MG63 (cell line): ENCODE results near the gene KRTAP10-3. TPM values are rescaled to one million over a fixed set of nuclear protein-coding genes. Genes with fewer than 3 reads are reported as not detected.

Source experiments
- DNase-seq: peaks from one replicate; pipeline ENCODE4 v3.0.0-alpha.2; 2020
- H3K27me3 ChIP-seq: fragments of 250-450 bp; sonication (Bioruptor Pico); 2 replicates; pipeline ENCODE4 v1.5.1; 2020; ENCODE audit warnings: mild to moderate bottlenecking, moderate library complexity
- H3K36me3 ChIP-seq: fragments of 250-450 bp; sonication (Bioruptor Pico); 2 replicates; pipeline ENCODE4 v1.5.1; 2020; ENCODE audit warnings: mild to moderate bottlenecking, moderate library complexity
- H3K4me3 ChIP-seq: fragments of 250-450 bp; sonication (Bioruptor Pico); 2 replicates; pipeline ENCODE4 v1.5.1; 2020; ENCODE audit warnings: mild to moderate bottlenecking, moderate library complexity
- H3K9me3 ChIP-seq: fragments of 250-450 bp; sonication (Bioruptor Pico); 2 replicates; pipeline ENCODE4 v1.5.1; 2020; ENCODE audit warnings: mild to moderate bottlenecking, moderate library complexity
- total RNA-seq: library from RNA; depleted of rRNA; stranded (reverse); fragments of >200 nt; shearing (Covaris generic); gene quantifications from 2 replicates; pipeline ENCODE4 v1.2.3, GENCODE V29; 2014; ENCODE audit warnings: low replicate concordance; rRNA removed

The KRTAP10-3 gene
- total RNA-seq, 1 experiment from 2014 or later, result not detected

DNA sequence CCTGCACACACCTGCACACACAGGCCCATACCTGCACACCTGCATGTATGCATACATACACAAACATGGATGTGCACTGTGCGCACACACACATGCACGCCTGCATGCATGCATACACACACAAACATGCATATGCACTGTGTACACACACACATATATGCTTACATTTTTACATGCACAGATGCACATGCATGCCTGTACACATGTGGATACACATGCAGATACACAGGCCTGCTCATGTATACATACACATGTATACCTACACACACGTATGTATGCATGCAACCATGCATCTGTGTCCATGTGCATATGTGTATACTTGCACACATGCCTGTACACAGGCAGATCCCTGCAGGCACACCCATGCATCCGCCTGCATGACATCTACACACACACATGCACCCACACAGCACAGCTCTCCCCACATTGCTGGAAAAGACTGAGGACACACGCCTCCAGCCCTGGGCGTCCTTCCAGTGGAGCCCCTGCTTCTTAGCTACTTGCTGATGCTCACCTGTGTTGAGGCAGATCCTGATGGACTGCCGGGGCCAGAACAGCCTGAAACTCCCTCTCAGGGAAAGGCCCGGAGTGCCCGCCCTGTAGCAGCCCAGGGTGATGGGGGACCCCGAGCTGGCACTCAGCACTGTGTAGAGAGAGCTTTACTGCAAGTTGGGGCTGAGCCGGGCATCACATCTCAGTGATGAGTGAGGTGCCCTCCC is 47.2 kb downstream of the KRTAP10-3 start:
- no peaks in the 10 kb centered on the region for H3K9me3 ChIP-seq
- H3K4me3 ChIP-seq, result no peak overlapping the region
- H3K36me3 ChIP-seq, result no peaks in the 10 kb centered on the region
- no peak for DNase-seq
- H3K27me3 ChIP-seq, result no peaks in the 10 kb centered on the region

DNA sequence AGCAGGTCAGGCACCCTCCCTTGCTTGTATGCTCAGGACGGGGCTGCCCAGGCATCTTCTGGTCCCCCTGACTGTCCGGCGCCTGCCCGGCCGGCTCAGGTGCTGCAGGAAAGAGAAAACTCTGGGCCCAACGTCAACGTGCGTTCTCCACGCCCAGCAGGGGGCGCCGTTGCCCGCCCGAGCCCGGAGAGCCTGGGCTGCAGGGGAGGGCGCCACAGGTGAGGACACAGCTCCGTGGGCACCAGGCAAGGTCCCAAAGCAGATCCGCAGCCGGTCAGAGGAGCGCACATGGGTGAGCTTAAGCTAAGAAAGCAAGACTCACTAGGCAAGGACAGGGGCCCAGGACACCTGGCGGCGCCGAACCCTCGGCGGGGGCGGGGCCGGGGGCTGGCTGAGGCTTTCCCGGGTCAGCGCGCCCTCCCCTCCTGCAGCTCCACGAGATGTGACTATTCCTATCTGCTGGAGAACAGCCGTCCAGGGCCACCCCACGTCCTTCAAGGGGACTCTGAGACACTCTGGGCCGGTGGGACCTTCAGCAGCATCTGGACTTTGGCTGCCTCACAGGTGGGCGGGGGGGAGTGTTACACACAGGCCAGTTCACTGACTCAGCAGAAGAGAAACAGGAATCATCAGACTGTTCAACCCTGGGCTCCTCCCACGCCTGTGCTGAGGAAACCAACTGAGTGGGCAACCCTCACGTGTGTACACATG is 47.9 kb downstream of the KRTAP10-3 start:
- peak; percentile 39 for DNase-seq
- Histone ChIP-seq H3K36me3 (no peaks in the 10 kb centered on the region), H3K9me3 (no peaks in the 10 kb centered on the region), H3K27me3 (no peaks in the 10 kb centered on the region), H3K4me3 (no peak overlapping the region)

DNA sequence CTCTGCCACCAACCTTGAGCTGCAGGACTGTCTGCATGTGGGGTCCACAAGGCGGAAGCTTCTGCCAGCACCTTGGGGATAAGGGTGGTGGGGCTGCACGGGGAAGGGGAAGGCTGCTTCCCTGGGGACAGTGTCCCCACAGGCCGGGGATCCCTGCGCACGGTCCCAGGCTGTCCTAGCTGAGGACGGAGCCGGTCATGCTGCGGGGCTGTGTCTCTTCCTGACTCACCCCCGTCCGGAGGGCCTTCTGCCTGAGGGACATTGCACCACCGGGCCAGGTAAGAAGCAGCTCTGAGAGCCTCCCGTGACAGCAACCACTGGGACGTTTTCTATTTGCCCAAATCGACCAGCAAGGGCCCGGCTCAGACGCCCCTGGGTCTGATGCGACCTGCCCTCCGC is 48.5 kb downstream of the KRTAP10-3 start:
- H3K9me3 ChIP-seq, result no peaks in the 10 kb centered on the region
- DNase-seq, result no peak
- no peak overlapping the region for H3K4me3 ChIP-seq
- H3K36me3 ChIP-seq, result no peaks in the 10 kb centered on the region
- H3K27me3 ChIP-seq, result no peaks in the 10 kb centered on the region

DNA sequence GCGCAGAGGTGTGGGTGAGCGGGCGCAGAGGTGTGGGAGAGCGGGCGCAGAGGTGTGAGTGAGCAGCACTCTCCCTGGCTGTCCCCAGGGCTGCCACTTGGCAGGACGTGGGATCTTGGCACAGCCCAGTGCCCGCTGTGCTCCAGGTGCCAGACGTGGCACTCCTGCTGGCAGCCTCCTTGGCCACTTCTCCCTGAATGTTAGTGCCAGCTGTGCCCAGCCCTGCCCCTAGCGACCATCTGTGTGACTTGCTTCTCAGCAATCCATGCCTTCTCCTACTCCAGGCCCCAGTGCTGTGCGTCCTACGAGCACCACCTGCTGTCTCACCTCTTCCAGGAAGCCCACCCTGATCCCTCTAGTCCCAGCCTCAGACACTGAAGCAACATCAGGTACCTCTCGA is 49.1 kb downstream of the KRTAP10-3 start:
- Histone ChIP-seq H3K27me3 (no peaks in the 10 kb centered on the region), H3K36me3 (no peaks in the 10 kb centered on the region), H3K9me3 (no peaks in the 10 kb centered on the region), H3K4me3 (no peak overlapping the region)
- DNase-seq, result peak; percentile 47

DNA sequence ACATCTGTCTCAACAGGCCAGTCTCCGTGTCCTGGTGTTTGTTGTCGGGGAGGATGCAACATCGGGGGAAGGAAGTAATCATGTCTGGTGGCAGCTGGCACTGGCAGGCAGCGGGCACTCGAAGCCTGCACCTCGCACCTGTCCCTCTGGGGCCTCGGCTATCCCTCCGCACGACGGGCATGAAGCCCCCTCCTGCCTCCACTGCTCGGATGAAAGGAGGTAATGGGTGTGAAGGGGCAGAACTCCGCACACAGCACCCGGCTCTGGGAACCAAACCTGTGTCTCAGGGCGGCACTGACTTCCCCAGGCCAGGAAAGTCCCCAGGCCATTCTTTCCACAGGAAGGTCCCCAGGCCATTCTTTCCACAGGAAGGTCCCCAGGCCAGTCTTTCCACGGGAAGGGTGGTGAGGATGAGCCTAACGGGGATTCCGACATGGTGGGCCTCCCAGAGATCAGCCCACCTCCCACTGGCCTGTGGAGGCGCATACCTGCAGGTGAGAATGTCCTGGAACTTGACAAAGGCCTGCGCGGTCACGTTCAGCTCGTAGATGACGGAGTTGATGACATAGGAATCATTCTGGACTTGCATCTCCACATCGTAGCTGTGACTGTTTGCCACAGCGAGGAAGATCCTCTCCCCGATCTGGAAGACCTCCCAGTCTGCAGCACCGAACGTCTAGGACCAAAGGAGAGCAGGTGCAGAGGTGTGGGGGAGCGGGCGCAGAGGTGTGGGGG is 49.7 kb downstream of the KRTAP10-3 start:
- no peak for DNase-seq
- Histone ChIP-seq H3K27me3 (no peaks in the 10 kb centered on the region), H3K9me3 (no peaks in the 10 kb centered on the region)

DNA sequence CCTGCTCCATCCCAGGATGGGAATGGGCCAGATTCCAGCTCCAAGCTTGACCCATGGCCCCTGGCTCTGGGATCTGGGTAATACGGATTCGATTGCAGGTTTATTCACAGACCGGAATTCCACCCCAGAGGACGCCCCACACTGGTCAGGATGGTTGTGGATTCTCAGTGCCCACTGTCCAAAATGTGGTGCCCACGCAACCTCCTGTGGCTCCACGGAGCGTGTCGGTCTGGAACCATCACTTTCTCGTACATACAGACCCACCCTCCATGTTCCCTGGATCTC is 50.2 kb downstream of the KRTAP10-3 start:
- DNase-seq, result no peak
- no peaks in the 10 kb centered on the region for H3K36me3 ChIP-seq
- no peaks in the 10 kb centered on the region for H3K27me3 ChIP-seq
- no peak overlapping the region for H3K4me3 ChIP-seq
- H3K9me3 ChIP-seq, result no peaks in the 10 kb centered on the region

More for the DNA sequence above, 49.7 kb downstream of the KRTAP10-3 start:
- no peaks in the 10 kb centered on the region for H3K36me3 ChIP-seq
- no peak overlapping the region for H3K4me3 ChIP-seq

Other genes with a start within 250 kb of the KRTAP10-3 start
- gene CFAP410, start 219.4 kb downstream of the KRTAP10-3 start, total RNA-seq, result 24.3 and 34.9 TPM in 2 replicates
- gene TRPM2, start 205.2 kb downstream of the KRTAP10-3 start, total RNA-seq, result 0.13 TPM in 1 of 2 replicates, not detected in the other
- gene LRRC3, start 103.3 kb downstream of the KRTAP10-3 start, total RNA-seq, result 1.2 and 1.4 TPM in 2 replicates
- not detected in 2 replicates for gene KRTAP10-1, start 18.6 kb downstream of the KRTAP10-3 start, total RNA-seq
- not detected in 2 replicates for gene KRTAP10-2, start 7.3 kb downstream of the KRTAP10-3 start, total RNA-seq
- not detected in 2 replicates for gene KRTAP10-4, start 14.9 kb upstream of the KRTAP10-3 start, total RNA-seq
- gene KRTAP10-5, start 21.8 kb upstream of the KRTAP10-3 start, total RNA-seq, result not detected in 2 replicates
- not detected in 2 replicates for gene KRTAP10-6, start 33.7 kb upstream of the KRTAP10-3 start, total RNA-seq
- not detected in 2 replicates for gene KRTAP10-7, start 41.8 kb upstream of the KRTAP10-3 start, total RNA-seq
- gene KRTAP10-8, start 53.3 kb upstream of the KRTAP10-3 start, total RNA-seq, result not detected in 2 replicates
- not detected in 2 replicates for gene KRTAP10-9, start 68.3 kb upstream of the KRTAP10-3 start, total RNA-seq
- not detected in 2 replicates for gene KRTAP10-10, start 78.6 kb upstream of the KRTAP10-3 start, total RNA-seq
- gene KRTAP10-11, start 87.6 kb upstream of the KRTAP10-3 start, total RNA-seq, result not detected in 2 replicates
- gene KRTAP12-4, start 95.9 kb upstream of the KRTAP10-3 start, total RNA-seq, result not detected in 2 replicates
- not detected in 2 replicates for gene KRTAP12-3, start 99.1 kb upstream of the KRTAP10-3 start, total RNA-seq
- not detected in 2 replicates for gene KRTAP12-2, start 108.1 kb upstream of the KRTAP10-3 start, total RNA-seq
- gene KRTAP12-1, start 123.4 kb upstream of the KRTAP10-3 start, total RNA-seq, result not detected in 2 replicates
- gene KRTAP10-12, start 138.4 kb upstream of the KRTAP10-3 start, total RNA-seq, result not detected in 2 replicates
- gene TSPEAR, start 152.8 kb upstream of the KRTAP10-3 start, total RNA-seq, result not detected in 2 replicates
- gene UBE2G2, start 243.0 kb upstream of the KRTAP10-3 start, total RNA-seq, result 59.9 and 76.0 TPM in 2 replicates